Activated CD4-positive, alpha-beta T cell treated with anti-CD3 and anti-CD28 coated beads, Interleukin-2, Interleukin-6, amounts not matched to agents 100 ng/mL and 50 ng/mL, durations not matched to agents 16 hours and 8 hours (primary cell): ENCODE data around the gene TPSB2.
"Not testable (repeated sequence)": the region's sequence is repeated elsewhere in the genome, so short reads cannot be mapped to it uniquely, and the experiment has no call there.

Experiments
- DNase-seq: peaks from one replicate; pipeline ENCODE4 v3.0.0-alpha.2; 2020

Gene TPSB2

DNA sequence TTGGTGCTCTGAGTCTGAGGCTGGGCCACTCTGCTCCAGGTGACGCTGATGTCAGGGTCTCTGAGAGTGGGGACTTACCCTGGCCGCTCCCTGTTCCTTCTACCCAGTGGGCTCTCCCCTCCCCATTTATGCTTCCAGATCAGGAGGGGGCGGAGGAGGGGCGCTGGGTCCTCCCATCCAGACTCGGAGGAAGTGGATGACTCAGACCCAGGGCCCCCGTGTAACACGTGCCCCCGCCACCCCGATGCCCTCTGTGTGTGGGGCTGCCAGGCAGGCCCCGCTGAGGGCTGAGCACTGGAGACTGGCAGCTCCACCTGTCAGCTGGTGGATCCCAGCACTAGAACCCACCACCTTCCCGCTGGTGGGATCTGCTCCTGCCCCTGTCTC lies at the start of gene TPSB2:
Gene TPSB2 (minus strand): TSS at position 101 of the 387 bp plus-strand sequence. CDS start 233 bp downstream, outside the sequence.
- DNase-seq = not testable (repeated sequence)

DNA sequence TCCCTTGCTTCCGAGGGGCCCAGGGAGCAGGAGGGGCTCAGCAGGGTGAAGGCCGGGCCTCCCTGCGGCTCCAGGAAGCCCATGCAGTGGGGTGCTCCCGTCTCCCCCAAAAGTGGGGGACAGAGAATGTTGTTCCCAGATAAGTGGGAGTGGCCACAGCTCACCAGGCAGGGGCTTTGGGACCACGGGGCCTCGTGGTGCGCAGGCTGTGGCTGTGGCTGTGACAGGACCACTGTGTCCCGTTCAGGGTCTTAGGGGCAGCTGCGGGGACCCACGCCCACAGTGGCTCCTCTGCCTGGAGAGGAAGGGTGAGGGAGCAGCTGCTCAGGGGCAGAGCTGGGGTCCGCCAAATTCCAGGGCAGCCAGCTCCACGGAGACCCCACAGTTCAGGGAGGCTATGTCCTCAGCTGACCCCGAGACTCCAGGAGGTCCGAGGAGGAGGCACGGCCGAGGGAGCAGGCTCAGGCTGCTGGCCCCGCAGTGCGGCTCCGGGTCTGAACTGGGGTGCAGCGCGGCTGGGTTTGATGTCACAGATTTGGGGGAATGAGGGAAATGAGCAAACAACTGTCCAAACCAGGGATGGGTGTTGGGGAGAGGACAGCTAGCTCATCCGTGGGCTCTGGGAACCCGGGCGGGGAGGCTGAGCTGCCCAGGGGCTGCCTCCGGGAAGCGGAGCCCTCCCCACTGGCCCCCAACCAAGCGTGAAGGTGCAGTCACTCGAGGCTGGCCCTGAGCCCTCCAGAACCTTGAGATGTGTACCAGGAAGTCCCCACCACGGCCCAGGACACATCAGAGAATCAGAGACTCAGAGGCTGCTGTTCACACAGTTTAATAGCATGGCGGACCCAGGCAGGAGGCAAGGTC lies 49.3 kb upstream of the TPSB2 start:
- DNase-seq = no peak

- DNase-seq = no peak
These were observed 48.5 kb upstream of the TPSB2 start for GRCh38 chr16:1278477-1278876.

- no peak for DNase-seq
These were observed 47.8 kb upstream of the TPSB2 start for GRCh38 chr16:1277617-1278282.

DNA sequence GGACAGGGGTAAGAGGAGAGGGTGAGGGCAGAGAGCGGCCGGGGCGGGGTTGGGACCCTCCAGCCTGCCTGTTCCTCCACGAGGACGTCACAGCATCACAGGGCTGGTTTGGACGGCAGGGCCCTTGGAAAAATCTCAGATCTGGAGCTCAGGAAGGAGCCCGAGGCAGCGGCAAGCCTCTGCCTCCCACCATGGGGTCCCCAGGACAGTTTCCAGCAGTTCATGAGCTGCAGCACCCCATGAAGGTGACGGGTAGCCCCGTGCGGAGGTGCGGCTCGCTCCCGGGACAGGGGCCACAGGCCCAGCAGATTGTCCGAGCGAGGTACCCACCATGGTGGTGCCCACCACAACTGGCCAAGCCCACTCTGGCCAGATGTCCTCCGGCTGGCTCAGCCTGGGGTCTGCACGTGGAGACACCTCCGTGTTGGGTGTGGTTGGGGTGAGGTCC lies 47.2 kb upstream of the TPSB2 start:
- DNase-seq = no peak

DNA sequence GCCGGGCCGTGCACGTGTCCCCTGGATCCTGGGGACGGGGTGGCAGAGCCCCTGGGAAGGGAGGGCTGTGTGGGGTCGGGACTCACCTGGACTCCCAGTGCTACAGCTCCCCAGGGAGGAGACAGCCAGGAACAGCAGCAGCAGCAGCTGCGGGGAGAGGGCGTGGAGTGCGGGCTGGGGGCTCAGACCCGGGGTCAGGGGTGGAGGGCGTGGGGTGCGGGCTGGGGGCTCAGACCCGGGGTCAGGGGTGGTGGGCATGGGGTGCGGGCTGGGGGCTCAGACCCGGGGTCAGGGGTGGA lies 46.5 kb upstream of the TPSB2 start:
- DNase-seq = no peak

GRCh38 chr16:1275791-1276579 lies 46.0 kb upstream of the TPSB2 start:
- DNase-seq = no peak

DNA sequence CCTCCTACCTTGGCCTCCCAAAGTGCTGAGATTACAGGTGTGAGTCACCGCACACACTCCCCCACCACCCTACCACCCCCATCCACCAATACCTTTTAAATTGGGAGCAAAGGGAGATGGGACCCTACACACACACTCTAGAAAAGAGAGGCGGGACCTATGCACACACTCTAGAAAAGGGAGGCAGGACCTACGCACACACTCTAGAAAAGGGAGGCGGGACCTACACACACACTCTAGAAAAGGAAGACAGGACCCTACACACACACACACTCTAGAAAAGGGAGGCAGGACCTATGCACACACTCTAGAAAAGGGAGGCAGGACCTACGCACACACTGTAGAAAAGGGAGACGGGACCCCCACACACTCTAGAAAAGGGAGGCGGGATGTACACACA lies 44.8 kb upstream of the TPSB2 start:
- DNase-seq = no peak

DNA sequence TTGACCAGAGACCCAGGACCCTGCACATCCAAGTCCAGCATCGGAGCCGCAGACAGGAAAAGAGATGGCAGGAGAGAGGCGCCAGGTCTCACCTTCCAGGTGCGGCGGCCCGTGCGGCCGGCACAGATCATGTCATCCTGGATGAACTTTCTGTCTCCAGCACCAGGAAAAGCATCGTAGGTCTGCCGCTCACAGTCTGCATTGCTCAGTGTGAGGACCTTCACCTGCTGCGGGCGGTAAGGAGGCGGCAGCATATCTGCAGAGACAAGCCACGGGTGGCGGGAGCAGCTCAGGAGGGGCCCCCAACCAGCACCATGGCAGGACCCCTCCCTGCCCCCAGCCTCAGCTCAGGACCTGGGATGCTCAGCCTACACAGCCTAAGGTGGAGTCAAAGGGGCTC lies 43.8 kb upstream of the TPSB2 start:
- DNase-seq = no peak

DNA sequence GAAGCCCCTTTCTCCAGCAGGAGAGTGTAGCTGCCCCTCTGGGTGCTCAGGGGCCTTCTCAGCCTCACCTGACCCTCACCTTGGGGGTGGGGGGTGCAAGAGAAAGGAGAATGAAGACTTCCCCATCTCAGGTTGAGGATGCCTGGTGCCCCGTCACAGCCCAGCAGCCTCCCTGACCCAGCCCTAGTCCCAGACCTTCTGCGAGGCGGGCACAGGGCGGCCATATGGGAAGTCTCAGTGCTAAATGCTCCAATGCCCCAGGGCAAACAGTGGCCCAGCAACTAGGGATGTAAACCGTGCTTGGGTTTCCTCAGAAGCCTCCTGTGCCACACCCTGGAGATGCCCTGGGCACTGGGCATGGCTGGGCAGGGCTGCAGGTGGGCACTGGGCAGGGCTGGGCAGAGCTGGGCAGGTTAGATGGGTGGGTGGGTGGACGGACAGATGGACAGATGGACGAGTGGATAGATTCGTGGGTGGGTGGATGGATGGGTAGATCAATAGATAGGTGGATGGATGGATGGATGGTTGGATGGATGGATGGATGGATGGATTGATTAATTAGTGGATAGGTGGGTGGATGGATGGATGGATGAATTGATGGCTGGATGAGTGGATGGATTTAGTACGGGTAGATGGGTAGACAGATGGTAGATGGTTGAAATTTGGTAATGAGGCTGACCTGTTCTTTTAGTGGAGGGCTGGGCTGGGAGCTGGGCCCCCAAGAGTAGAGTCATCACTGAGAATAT lies 42.6 kb upstream of the TPSB2 start:
- no peak for DNase-seq

DNA sequence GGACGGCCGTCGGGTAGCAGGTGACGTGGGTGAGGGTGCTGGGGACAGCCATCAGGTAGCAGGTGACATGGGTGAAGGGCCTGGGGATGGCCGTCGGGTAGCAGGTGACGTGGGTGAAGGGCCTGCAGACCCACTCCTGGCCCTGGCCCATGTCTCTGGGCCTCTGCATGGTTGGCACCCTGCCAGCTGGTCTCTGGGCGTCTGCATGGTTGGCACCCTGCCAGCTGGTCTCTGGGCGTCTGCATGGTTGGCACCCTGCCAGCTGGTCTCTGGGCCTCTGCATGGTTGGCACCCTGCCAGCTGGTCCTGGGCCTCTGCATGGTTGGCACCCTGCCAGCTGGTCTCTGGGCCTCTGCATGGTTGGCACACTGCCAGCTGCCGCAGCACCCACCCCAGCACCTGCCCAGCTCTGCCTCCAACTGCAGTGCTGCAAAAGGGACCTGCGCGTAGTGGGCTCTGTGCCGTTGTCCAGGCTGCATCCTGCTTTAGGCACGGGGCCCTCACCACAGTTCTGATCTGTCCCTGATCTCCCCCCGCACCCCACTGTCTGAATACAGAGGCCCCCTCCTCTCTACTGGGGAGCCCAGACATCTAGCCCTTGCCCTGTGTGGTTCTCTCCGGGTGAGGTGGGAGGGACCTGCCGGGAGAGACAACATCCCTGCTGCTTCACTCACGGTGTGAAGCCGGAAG lies 41.9 kb upstream of the TPSB2 start:
- DNase-seq = not testable (repeated sequence)

- no peak for DNase-seq
These were observed 41.4 kb upstream of the TPSB2 start for GRCh38 chr16:1271380-1271723.

- not testable (repeated sequence) for DNase-seq
These were observed 39.4 kb upstream of the TPSB2 start for GRCh38 chr16:1269418-1269817.

DNA sequence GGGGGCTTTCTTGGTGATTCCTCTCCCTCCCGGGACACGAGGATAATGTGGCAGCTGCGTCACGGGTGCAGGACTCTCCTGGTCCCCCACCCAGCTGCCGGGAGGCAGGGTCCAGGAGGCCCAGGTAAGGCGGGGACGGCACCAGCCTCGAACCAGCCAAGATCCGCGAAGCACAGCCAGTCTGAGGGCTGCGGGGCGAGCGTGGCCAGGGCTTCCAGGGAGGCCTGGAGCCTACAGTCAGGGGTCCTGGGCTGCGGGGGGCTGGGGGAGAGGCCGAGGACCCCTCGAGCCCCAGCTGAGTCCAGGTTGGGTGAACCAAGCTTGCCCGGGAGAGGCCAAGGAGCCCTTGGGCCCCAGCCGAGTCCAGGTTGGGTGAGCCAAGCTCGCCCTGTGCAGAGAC lies 35.8 kb upstream of the TPSB2 start:
- DNase-seq = no peak

DNA sequence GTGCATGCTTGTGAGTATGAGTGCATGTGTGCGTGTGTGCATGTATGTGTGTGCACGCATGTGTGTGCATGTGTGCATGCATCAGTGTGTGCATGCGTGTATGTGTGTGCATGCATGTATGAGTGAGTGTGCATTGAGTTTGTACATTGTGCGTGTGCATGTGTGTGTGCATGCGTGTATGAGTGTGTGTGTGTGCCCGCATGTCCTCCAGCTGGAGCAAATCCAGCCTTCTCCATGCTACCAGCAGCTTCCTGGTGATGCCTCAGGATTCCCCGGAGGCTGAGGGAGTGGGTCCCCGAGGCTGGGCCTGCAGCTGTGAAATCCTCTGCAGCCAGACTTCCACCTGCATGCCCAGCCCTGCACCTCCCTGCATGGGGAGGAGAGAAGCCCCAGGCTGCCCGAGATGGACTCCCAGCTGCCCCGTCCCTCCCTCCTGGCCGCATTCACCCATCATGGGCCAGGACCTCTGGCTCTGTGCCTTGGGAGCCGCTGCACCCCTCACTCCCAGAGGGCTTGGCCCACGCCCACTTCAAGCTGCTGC lies 35.2 kb upstream of the TPSB2 start:
- DNase-seq = no peak

DNA sequence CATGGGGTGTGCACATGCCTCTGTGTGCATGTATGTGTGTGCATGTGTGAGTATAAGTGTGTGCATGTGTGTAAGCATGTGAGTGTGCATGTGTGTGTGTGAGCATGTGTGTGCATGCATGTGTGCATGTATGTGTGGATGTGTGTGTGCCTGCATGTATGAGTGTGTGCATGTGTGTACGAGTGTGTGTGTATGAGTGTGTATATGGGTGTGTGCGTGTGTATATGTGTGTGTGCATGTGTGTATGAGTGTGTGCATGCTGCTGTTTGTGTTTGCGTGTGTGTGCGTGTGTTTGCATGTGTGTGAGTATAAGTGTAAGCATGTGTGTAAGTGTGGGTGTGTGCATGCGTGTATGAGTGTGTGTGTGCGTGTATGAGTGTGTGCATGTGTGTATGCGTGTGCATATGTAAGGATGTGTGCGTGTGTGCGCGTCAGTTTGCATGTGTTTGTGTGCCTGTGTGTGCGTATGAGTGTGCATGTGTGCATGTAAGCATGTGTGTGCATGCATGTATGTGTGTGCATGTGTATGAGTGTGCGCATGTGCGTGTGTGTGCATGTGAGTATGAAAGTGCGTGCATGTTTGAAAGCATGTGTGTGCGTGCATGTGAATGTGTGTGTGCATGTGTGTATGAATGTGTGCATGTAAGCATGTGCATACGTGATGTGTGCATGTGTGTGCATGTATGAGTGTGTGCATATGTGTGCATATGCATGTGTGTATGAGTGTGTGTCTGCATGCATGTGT lies 34.5 kb upstream of the TPSB2 start:
- no peak for DNase-seq

- DNase-seq = no peak
These were observed 33.8 kb upstream of the TPSB2 start for GRCh38 chr16:1263591-1264344.

DNA sequence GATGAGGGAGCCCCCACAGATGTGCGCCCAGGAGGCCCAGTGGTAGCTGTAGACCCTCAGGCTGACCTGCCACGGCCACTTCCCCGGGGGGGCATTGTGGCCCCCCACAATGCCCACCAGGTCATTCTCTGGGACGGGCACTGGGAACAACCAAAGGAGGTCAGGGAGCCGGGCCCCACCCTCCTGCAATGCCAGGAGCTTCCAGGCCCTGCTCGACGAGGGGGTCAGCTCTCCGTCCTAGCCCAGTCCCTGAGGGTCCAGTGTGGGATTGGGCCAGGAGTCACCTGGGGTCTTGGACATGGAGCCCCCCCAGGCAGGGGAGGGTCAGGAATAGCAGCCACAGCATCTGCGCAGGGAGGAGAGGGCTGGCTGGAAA lies 32.9 kb upstream of the TPSB2 start:
- DNase-seq = no peak

DNA sequence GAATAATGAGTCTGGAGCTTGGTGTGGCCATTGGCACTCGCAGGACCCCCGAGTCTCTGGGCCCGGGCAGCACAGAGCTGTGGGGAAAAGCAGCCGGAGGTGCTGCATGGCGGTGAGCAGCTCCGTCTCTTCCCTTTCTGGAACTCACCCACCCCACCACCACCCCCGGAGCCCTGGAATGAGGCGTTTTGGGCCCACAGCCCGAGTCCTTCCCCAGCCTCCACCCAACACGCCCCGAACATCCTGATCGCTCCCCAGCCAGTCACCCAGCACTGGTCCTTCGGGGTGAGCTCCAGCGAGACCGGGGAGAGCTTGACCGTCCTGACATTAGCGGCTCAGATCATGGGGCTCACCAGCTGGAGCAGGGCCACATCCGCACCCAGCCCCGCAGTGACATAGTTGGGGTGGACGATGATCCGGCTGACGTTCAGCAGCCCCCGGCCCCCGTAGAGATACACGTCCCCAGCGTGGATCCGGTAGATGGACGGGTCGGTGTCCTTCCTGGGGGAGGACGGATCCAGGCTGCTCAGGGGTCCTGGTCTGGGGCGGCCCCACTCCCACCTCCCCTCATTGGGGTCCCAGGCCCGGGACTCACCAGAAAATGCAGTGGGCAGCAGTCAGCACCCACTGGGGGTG lies 32.3 kb upstream of the TPSB2 start:
- DNase-seq = no peak
